GM19035 (cell line): ENCODE data around the gene OVCH1.

ENCODE experiments used
- ATAC-seq: cut with Tn5 transposase; IDR thresholded peaks from one replicate; pipeline ENCODE4 v1.9.1; 2021; ENCODE audit not compliant: unreplicated experiment

OVCH1 gene, protein sequence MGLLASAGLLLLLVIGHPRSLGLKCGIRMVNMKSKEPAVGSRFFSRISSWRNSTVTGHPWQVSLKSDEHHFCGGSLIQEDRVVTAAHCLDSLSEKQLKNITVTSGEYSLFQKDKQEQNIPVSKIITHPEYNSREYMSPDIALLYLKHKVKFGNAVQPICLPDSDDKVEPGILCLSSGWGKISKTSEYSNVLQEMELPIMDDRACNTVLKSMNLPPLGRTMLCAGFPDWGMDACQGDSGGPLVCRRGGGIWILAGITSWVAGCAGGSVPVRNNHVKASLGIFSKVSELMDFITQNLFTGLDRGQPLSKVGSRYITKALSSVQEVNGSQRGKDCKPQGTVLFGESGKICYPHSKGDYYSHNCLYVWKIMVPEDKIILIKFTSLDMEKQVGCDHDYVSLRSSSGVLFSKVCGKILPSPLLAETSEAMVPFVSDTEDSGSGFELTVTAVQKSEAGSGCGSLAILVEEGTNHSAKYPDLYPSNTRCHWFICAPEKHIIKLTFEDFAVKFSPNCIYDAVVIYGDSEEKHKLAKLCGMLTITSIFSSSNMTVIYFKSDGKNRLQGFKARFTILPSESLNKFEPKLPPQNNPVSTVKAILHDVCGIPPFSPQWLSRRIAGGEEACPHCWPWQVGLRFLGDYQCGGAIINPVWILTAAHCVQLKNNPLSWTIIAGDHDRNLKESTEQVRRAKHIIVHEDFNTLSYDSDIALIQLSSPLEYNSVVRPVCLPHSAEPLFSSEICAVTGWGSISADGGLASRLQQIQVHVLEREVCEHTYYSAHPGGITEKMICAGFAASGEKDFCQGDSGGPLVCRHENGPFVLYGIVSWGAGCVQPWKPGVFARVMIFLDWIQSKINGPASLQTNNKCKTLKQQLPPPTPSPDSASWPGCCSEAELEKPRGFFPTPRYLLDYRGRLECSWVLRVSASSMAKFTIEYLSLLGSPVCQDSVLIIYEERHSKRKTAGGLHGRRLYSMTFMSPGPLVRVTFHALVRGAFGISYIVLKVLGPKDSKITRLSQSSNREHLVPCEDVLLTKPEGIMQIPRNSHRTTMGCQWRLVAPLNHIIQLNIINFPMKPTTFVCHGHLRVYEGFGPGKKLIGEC

DNA sequence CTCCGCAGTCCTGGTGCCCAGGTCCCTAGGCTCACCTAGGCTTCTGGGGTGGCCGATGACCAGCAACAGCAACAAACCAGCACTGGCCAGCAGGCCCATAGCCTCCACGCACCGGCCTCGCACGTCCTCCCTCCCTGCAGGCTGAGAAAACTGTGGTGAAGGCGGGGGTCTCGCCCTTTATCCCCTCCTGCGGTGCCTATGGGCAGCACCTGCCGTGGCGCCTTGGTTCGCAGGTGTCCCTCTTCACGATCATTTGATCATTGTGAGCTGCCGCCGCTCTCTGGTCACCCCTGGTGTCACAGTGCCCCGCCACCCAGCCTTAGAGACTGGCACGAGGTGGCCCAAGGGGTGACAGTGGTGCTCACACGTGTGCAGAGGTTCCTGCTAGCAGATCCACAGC, at the start of gene OVCH1:
OVCH1 (minus strand) TSS at position 99 of the 400 bp plus-strand sequence; CDS start at position 99, 0 bp downstream.
- ATAC-seq, result no peak

- no peak for ATAC-seq
Measured at GRCh38 chr12:29547151-29547632, 49.7 kb upstream of the OVCH1 start.

DNA sequence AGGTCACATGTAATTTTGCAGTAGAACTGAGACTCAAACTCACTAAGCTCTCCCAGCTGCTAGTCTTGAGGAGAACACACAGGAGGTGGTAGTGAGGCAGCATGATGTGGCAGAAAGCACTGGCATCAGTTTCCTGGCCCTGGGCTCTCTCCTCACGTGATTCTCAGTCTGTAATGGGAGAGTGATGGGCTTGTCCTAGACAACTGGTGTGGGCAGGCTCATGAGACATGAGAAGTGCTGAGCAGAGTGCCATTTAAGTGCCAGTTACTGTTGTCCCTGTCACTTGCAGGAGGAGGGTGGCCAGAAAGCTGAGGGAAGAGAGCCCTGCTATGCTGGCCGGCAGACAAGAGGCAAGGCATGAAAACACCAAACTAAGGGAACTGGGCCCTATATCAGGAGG, 48.5 kb upstream of the OVCH1 start:
- ATAC-seq, result no peak

GRCh38 chr12:29545102-29545467, 47.6 kb upstream of the OVCH1 start:
- ATAC-seq, result peak; percentile 78

- ATAC-seq, result peak; percentile 17
Measured at GRCh38 chr12:29544428-29545101, 47.1 kb upstream of the OVCH1 start.

GRCh38 chr12:29543036-29543435, 45.5 kb upstream of the OVCH1 start:
- no peak for ATAC-seq

DNA sequence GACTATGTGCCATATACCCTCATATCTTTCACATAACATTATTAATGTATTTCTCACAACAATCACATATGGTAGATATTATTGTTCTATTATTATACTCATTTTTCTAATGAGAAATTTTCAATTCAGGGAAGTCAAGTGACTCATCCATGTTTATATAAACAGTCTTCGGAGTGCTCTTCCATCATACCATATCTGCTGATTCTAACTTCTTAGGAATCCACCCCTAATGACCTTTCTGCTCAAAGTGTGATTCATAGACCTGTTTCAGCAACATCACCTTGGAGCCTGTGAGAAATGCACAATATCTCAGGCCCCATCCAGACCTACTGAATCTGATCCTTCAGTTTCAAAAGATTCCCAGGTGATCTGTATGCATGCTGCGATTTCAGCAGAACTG, 39.8 kb upstream of the OVCH1 start:
- no peak for ATAC-seq

- no peak for ATAC-seq
Measured at GRCh38 chr12:29534935-29535334, 37.4 kb upstream of the OVCH1 start.

GRCh38 chr12:29533815-29534489, 36.5 kb upstream of the OVCH1 start:
- no peak for ATAC-seq

- ATAC-seq, result no peak
Measured at GRCh38 chr12:29531471-29531870, 34.0 kb upstream of the OVCH1 start.

- ATAC-seq, result no peak
Measured at GRCh38 chr12:29530436-29530835, 33.0 kb upstream of the OVCH1 start.

GRCh38 chr12:29528161-29528560, 30.7 kb upstream of the OVCH1 start:
- ATAC-seq, result no peak

DNA sequence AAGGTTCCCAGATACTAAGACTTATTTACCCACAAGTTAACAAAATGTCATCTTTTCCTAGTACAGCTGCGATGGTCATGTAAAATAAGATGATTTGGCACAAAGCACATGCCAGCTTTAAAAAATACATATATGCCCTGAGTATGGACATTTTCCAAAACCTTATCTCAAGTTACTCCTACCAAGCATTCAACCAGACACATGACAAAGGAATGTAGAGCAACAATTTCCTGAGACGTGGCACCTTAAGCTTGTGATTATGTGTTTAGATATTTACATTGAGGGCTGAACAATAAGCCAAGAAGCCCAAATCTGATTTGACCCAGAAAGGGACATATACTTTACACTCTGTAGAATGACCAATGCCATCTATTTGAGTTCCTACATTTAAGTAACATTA, 24.5 kb upstream of the OVCH1 start:
- no peak for ATAC-seq

DNA sequence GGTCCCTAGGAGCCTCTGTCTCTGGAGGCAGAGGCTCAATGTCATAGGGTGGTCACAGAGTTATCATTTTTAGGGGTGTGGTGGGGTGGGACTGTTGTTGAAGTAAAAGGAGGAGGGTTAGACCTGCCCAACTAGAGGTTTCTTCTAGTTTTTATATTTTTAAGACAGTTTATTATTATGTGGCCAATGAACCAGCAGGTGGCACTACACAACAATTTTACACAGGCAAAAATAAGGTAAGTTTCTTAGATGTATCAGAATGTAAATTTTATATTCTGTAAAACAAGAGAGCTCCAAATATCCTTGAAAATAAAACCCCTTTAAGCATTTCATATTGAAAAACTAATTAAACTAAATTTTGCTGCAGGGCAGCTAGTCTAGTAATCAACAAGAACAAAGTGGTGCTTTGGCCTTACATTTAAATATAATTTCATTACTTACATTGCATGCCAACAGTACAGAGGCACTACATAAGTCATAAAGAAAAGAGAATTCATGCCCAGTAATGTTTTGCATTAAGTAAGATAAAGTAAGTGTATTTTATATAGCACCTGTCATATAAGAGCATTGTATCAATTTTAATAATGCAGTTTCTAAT, 22.2 kb upstream of the OVCH1 start:
- ATAC-seq, result no peak

GRCh38 chr12:29518407-29518806, 20.9 kb upstream of the OVCH1 start:
- no peak for ATAC-seq

- no peak for ATAC-seq
Measured at GRCh38 chr12:29517264-29517663, 19.8 kb upstream of the OVCH1 start.

DNA sequence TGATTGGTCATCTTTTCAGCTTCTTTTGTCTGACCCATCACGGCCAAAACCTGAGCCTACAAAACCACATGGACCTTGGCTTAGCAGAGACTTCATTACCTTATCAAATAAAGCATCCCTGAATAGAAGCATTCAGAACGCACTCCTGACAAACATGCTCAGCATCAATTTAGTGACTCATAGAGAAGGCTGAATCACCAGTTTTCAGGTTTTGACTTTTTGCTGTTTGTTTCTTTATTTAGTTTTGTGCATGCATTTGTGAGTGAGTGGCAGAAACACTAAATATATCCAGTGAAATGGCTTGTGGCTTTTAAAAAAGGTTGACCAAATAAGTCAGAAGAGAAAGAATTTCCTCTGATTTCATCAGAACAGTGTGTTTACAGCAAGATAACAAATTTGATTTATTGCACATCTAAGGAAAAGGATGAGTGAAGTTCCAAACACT, 19.0 kb upstream of the OVCH1 start:
- no peak for ATAC-seq

DNA sequence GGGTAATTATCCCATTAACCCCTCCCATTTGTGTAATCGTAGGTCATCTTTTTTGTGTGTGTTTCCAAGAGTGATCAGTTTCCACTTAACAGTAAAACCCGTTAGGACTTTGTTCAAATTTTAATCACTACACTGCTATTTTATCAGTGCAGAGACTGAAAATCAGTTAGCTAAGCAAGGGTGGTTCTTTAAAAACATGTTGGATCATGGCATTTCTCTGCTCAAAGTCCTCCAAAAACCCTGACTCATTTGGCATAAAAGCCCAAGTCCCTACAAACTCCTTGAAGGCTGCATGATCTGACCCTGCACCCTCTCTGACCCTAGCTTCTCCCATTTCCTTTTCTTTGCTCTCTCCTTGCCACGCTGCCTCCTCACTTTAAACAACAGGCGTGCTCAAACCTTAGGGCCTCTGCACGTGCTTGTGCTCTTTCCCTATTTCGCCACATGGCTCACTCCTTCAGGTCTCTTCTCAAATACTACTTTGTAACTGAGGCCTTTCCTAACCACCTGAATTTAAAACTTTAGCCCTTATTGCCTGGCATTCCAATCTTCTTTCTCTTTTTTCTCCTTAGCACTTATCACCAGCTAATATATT, 13.2 kb upstream of the OVCH1 start:
- ATAC-seq, result no peak

GRCh38 chr12:29509503-29509902, 12.0 kb upstream of the OVCH1 start:
- ATAC-seq, result no peak

DNA sequence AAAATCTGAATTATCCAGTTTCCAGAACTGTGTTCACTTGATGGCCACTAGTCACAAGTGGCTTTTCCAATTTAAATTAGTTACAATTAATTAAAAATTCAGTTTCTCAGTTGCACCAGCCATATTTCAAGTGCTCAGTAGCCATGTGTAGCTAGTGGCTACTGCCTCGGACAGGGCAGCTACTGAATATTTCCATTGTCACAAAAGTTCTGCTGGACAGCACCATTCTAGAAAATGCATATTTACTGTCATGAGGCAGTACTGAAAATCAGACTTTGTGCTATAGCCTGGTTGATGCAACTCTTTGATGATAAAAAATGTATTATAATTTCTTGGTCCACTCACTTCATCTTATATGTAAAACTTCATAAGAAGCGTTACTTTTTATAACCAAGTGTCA, 11.5 kb upstream of the OVCH1 start:
- ATAC-seq, result no peak
